Stomach (tissue), 4 donors: ENCODE results near the gene IL1RL1.
"Not testable (repeated sequence)": the region's sequence is repeated elsewhere in the genome, so short reads cannot be mapped to it uniquely, and the experiment has no call there.

Experiments
- EP300 ChIP-seq: sonication (generic); formaldehyde crosslinking; IDR thresholded peaks from one replicate; pipeline ENCODE4 v1.6.1; 2017; ENCODE audit warnings: antibody characterized with exemption
- POLR2A ChIP-seq, 4 donors: fragments of 450-650 bp; IDR thresholded peaks; one replicate each; pipeline ENCODE4 v1.6.1; 2016; ENCODE audit warnings: antibody characterized with exemption in 4 of 4, control low read depth in 2 of 4, mild to moderate bottlenecking in 1 of 4, moderate library complexity in 1 of 4
- TF ChIP-seq, protein P1 (sequence below), 7 experiments: fragments of 450-650 bp in 4 of 7; fragments of 200-600 bp in 3 of 7; sonication (generic) in 3 of 7; IDR thresholded peaks; one replicate each; pipeline ENCODE4 v1.5.1; 2016 to 2019; ENCODE audit warnings: antibody characterized with exemption in 7 of 7, control low read depth in 2 of 7, mild to moderate bottlenecking in 1 of 7

DNA sequence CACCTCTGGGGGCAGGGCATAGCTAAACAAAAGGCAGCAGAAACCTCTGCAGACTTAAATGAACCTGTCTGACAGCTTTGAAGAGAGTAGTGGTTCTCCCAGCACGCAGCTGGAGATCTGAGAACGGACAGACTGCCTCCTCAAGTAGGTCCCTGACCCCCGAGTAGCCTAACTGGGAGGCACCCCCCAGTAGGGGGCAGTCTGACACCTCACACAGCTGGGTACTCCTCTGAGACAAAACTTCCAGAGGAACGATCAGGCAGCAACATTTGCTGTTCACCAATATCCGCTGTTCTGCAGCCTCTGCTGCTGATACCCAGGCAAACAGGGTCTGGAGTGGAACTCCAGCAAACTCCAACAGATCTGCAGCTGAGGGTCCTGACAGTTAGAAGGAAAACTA is 13.6 kb downstream of the IL1RL1 start:
- not testable (repeated sequence) for TF ChIP-seq EP300; POLR2A (IDR thresholded peaks at IDR 0.05)
- TF ChIP-seq, protein P1, sequence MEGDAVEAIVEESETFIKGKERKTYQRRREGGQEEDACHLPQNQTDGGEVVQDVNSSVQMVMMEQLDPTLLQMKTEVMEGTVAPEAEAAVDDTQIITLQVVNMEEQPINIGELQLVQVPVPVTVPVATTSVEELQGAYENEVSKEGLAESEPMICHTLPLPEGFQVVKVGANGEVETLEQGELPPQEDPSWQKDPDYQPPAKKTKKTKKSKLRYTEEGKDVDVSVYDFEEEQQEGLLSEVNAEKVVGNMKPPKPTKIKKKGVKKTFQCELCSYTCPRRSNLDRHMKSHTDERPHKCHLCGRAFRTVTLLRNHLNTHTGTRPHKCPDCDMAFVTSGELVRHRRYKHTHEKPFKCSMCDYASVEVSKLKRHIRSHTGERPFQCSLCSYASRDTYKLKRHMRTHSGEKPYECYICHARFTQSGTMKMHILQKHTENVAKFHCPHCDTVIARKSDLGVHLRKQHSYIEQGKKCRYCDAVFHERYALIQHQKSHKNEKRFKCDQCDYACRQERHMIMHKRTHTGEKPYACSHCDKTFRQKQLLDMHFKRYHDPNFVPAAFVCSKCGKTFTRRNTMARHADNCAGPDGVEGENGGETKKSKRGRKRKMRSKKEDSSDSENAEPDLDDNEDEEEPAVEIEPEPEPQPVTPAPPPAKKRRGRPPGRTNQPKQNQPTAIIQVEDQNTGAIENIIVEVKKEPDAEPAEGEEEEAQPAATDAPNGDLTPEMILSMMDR (IDR thresholded peaks at IDR 0.05) = not testable (repeated sequence)
